ENCODE results near the gene BOLL.
A peak's percentile ranks its signal among the peaks of the same experiment; 100 is the strongest.
"Not testable (repeated sequence)": the region's sequence is repeated elsewhere in the genome, so short reads cannot be mapped to it uniquely, and the experiment has no call there.

BOLL gene

GRCh38 chr2:197784956-197785941 lies at the start of gene BOLL:
Gene BOLL (minus strand): TSS chr2:197785319. CDS start chr2:197781850, 3,469 bp downstream.
- no peak for DNase-seq

GRCh38 chr2:197834771-197835170 lies 49.7 kb upstream of the BOLL start:
- not testable (repeated sequence) for DNase-seq

- no peak for DNase-seq
These were observed 43.5 kb upstream of the BOLL start for GRCh38 chr2:197828464-197829135.

- no peak for DNase-seq
These were observed 42.5 kb upstream of the BOLL start for GRCh38 chr2:197827618-197828017.

- no peak for DNase-seq
These were observed 37.2 kb upstream of the BOLL start for GRCh38 chr2:197822333-197822732.

- no peak for DNase-seq
These were observed 36.6 kb upstream of the BOLL start for GRCh38 chr2:197821550-197822289.

- DNase-seq, result no peak
These were observed 29.4 kb upstream of the BOLL start for GRCh38 chr2:197814526-197814925.

GRCh38 chr2:197813093-197813787 lies 28.1 kb upstream of the BOLL start:
- DNase-seq, result no peak

GRCh38 chr2:197810491-197810890 lies 25.4 kb upstream of the BOLL start:
- DNase-seq, result no peak

GRCh38 chr2:197810016-197810415 lies 24.9 kb upstream of the BOLL start:
- DNase-seq, result no peak

GRCh38 chr2:197809064-197809463 lies 23.9 kb upstream of the BOLL start:
- no peak for DNase-seq

GRCh38 chr2:197805715-197806633 lies 20.9 kb upstream of the BOLL start:
- DNase-seq, result no peak

- DNase-seq, result peak in 1 of 2 experiments; percentile 15
These were observed 19.9 kb upstream of the BOLL start for GRCh38 chr2:197804758-197805714.

- peak; percentile 85 to 89 for DNase-seq
These were observed 19.1 kb upstream of the BOLL start, which contains the start of gene PLCL1 for GRCh38 chr2:197804049-197804757. Gene PLCL1 (plus strand): TSS chr2:197804593.

- no peak for DNase-seq
These were observed 17.9 kb upstream of the BOLL start for GRCh38 chr2:197803033-197803444.

- DNase-seq, result no peak
These were observed 15.9 kb upstream of the BOLL start for GRCh38 chr2:197801033-197801432.

- no peak for DNase-seq
These were observed 15.0 kb upstream of the BOLL start for GRCh38 chr2:197800091-197800490.

GRCh38 chr2:197799068-197799467 lies 13.9 kb upstream of the BOLL start:
- no peak for DNase-seq

- DNase-seq, result no peak
These were observed 13.1 kb upstream of the BOLL start for GRCh38 chr2:197798187-197798586.

All from activated CD4-positive, alpha-beta T cell treated with anti-CD3 and anti-CD28 coated beads, Interleukin-2, amount 50 U/mL, for 4 hours (primary cell).